GM21717 (cell line): ENCODE results near the gene IL17B.

Source experiments
- ATAC-seq: cut with Tn5 transposase; IDR thresholded peaks from one replicate; pipeline ENCODE4 v1.9.1; 2021; ENCODE audit warnings: mild to moderate bottlenecking, moderate library complexity; ENCODE audit not compliant: unreplicated experiment

Gene IL17B

DNA sequence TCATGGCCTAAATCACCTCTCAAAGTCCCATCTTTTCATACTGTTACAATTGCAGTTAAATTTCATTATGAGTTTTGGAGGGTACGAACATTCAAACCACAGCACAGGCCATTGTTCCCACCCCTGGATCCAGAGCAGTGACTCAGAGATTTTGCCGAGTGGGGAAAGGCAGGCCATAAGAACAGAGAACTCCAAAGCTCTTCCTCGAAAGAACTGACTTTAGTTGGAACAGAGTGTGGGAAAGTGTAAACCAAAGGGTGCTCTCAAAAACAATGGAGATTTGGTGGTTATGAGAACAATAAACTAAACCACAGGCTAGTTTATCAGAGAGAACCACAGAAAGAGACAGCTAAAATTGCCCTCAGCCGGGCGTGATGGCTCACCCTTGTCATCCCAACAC is 53.2 kb downstream of the IL17B start:
- ATAC-seq = no peak

- no peak for ATAC-seq
These were observed 53.8 kb downstream of the IL17B start for GRCh38 chr5:149325166-149325735.

DNA sequence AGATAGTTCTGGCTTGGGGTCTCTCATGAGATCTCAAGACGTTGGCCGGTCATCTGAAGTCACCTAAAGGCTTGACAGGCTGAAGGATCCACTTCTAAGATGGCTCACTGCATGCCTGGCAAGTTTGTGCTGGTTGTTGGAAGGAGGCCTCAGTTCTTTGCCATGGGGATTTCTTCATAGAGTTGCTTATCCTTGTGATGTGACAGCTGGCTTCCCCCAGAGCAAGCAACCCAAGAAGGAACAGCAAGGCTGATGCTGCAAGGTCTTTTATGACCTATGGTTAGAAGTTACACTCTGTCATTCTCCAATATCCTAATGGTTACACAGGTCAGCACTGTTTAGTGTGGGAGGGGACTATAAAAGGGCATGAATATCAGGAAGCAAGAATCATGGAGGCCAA is 54.5 kb downstream of the IL17B start:
- ATAC-seq = no peak
